ENCODE data around the gene SRD5A1.

SRD5A1 gene

GRCh38 chr5:6700685-6701355 lies 67.6 kb downstream of the SRD5A1 start:
- no peak for TF ChIP-seq CTCF (IDR thresholded peaks at IDR 0.05; ENCODE audit: low read depth, low read length, missing control alignments)
- DNase-seq (ENCODE audit: extremely low read depth, low read depth) = no peak
- no peak overlapping the region for H3K4me3 ChIP-seq (replicated peaks; ENCODE audit: low read depth, low read length)

- no peak overlapping the region for H3K4me3 ChIP-seq (replicated peaks; ENCODE audit: low read depth, low read length)
- DNase-seq (ENCODE audit: extremely low read depth, low read depth) = no peak
- no peak for TF ChIP-seq CTCF (IDR thresholded peaks at IDR 0.05; ENCODE audit: low read depth, low read length, missing control alignments)
Observed at GRCh38 chr5:6701491-6701890, 68.3 kb downstream of the SRD5A1 start.

GRCh38 chr5:6702633-6703032 lies 69.4 kb downstream of the SRD5A1 start:
- no peak for DNase-seq (ENCODE audit: extremely low read depth, low read depth)
- no peak for TF ChIP-seq CTCF (IDR thresholded peaks at IDR 0.05; ENCODE audit: low read depth, low read length, missing control alignments)
- H3K4me3 ChIP-seq (replicated peaks; ENCODE audit: low read depth, low read length) = no peak overlapping the region

GRCh38 chr5:6703806-6704205 lies 70.6 kb downstream of the SRD5A1 start:
- TF ChIP-seq CTCF (IDR thresholded peaks at IDR 0.05; ENCODE audit: low read depth, low read length, missing control alignments) = no peak
- H3K4me3 ChIP-seq (replicated peaks; ENCODE audit: low read depth, low read length) = no peak overlapping the region
- DNase-seq (ENCODE audit: extremely low read depth, low read depth) = no peak

GRCh38 chr5:6704361-6704851 lies 71.2 kb downstream of the SRD5A1 start:
- no peak for TF ChIP-seq CTCF (IDR thresholded peaks at IDR 0.05; ENCODE audit: low read depth, low read length, missing control alignments)

GRCh38 chr5:6705088-6705487 lies 71.8 kb downstream of the SRD5A1 start:
- H3K4me3 ChIP-seq (replicated peaks; ENCODE audit: low read depth, low read length) = no peak overlapping the region
- DNase-seq (ENCODE audit: extremely low read depth, low read depth) = no peak
- no peak for TF ChIP-seq CTCF (IDR thresholded peaks at IDR 0.05; ENCODE audit: low read depth, low read length, missing control alignments)

More at GRCh38 chr5:6704361-6704851, 71.2 kb downstream of the SRD5A1 start:
- no peak overlapping the region for H3K4me3 ChIP-seq (replicated peaks; ENCODE audit: low read depth, low read length)
- DNase-seq (ENCODE audit: extremely low read depth, low read depth) = no peak

- H3K4me3 ChIP-seq (replicated peaks; ENCODE audit: low read depth, low read length) = no peak overlapping the region
- DNase-seq (ENCODE audit: extremely low read depth, low read depth) = no peak
- TF ChIP-seq CTCF (IDR thresholded peaks at IDR 0.05; ENCODE audit: low read depth, low read length, missing control alignments) = no peak
Observed at GRCh38 chr5:6705959-6706358, 72.7 kb downstream of the SRD5A1 start.

All from HFF-Myc (cell line).